IPS-18c (cell line): Measurements from ENCODE around the gene EPHA2.

Source experiments
- H3K4me3 ChIP-seq: 2 replicates; pipeline ENCODE4 v1.7.0; 2013; ENCODE audit warnings: low read depth, mild to moderate bottlenecking, low read length, moderate library complexity; ENCODE audit not compliant: insufficient read depth
- H3K9me3 ChIP-seq: one replicate; pipeline ENCODE4 v1.6.1; 2013; ENCODE audit warnings: mild to moderate bottlenecking, low read length, moderate library complexity; ENCODE audit not compliant: control insufficient read depth, insufficient read depth

EPHA2 gene

GRCh38 chr1:16158993-16159831 lies 3.3 kb upstream of the EPHA2 start:
- Histone ChIP-seq H3K9me3 (no peaks in the 10 kb centered on the region), H3K4me3 (no peak overlapping the region)

GRCh38 chr1:16158025-16158424 lies 2.2 kb upstream of the EPHA2 start:
- H3K9me3 ChIP-seq, result no peaks in the 10 kb centered on the region
- no peak overlapping the region for H3K4me3 ChIP-seq

- H3K4me3 ChIP-seq, result no peak overlapping the region
- H3K9me3 ChIP-seq, result no peaks in the 10 kb centered on the region
Measured at GRCh38 chr1:16156848-16157495, 1.1 kb upstream of the EPHA2 start.

GRCh38 chr1:16153999-16154673 lies 1.7 kb downstream of the EPHA2 start:
- no peaks in the 10 kb centered on the region for H3K9me3 ChIP-seq

GRCh38 chr1:16153096-16153998 lies 2.5 kb downstream of the EPHA2 start:
- Histone ChIP-seq H3K9me3 (no peaks in the 10 kb centered on the region), H3K4me3 (peak overlapping the region; percentile 82; the same call in 1 of the 2 replicates)

More at GRCh38 chr1:16153999-16154673, 1.7 kb downstream of the EPHA2 start:
- H3K4me3 ChIP-seq, result peak overlapping the region; percentile 82

GRCh38 chr1:16152481-16153087 lies 3.3 kb downstream of the EPHA2 start:
- H3K4me3 ChIP-seq, result no peak overlapping the region; the same call in 1 of the 2 replicates
- H3K9me3 ChIP-seq, result no peaks in the 10 kb centered on the region

- Histone ChIP-seq H3K9me3 (no peaks in the 10 kb centered on the region), H3K4me3 (no peak overlapping the region; the same call in 1 of the 2 replicates)
Measured at GRCh38 chr1:16151995-16152384, 3.9 kb downstream of the EPHA2 start.

GRCh38 chr1:16151196-16151994 lies 4.5 kb downstream of the EPHA2 start:
- H3K9me3 ChIP-seq, result no peaks in the 10 kb centered on the region
- H3K4me3 ChIP-seq, result no peak overlapping the region; the same call in 1 of the 2 replicates

GRCh38 chr1:16150508-16150907 lies 5.4 kb downstream of the EPHA2 start:
- H3K9me3 ChIP-seq, result no peaks in the 10 kb centered on the region
- no peak overlapping the region for H3K4me3 ChIP-seq

- Histone ChIP-seq H3K4me3 (no peak overlapping the region), H3K9me3 (no peaks in the 10 kb centered on the region)
Measured at GRCh38 chr1:16149702-16150488, 6.0 kb downstream of the EPHA2 start.

- Histone ChIP-seq H3K9me3 (no peaks in the 10 kb centered on the region), H3K4me3 (no peak overlapping the region)
Measured at GRCh38 chr1:16149146-16149545, 6.7 kb downstream of the EPHA2 start.

- H3K9me3 ChIP-seq, result no peaks in the 10 kb centered on the region
- no peak overlapping the region for H3K4me3 ChIP-seq
Measured at GRCh38 chr1:16148329-16149092, 7.4 kb downstream of the EPHA2 start.

- Histone ChIP-seq H3K4me3 (no peak overlapping the region), H3K9me3 (no peaks in the 10 kb centered on the region)
Measured at GRCh38 chr1:16147156-16147926, 8.5 kb downstream of the EPHA2 start.
